B cell (primary cell): ENCODE data around the gene PNPLA4. TPM values are rescaled to one million over a fixed set of nuclear protein-coding genes. Genes with fewer than 3 reads are reported as not detected.

ENCODE experiments used
- ATAC-seq: fragments of 200-7000 bp; cut with Tn5 transposase; one replicate; pipeline ENCODE4 v1.10.0; 2021; ENCODE audit warnings: low read depth, mild to moderate bottlenecking, moderate number of reproducible peaks, moderate library complexity
- CTCF ChIA-PET: fragments of 350-600 bp; sonication (Branson Sonifier 250); formaldehyde crosslinking; loops from one replicate; lab custom pipeline; 2021; ENCODE audit warnings: antibody characterized with exemption, inconsistent platforms; lab: Charles Lee
- POLR2A ChIA-PET: fragments of 350-600 bp; sonication (Branson Sonifier 250); formaldehyde crosslinking; loops from one replicate; lab custom pipeline; 2021; ENCODE audit warnings: antibody characterized with exemption; lab: Charles Lee
- DNase-seq: peaks from one replicate; pipeline ENCODE4 v3.0.0; 2013
- H2AFZ ChIP-seq: 2 replicates; pipeline ENCODE4 v1.6.1; 2012; ENCODE audit warnings: mild to moderate bottlenecking, low read depth, low read length; ENCODE audit not compliant: insufficient read depth, poor library complexity, severe bottlenecking
- H3K27ac ChIP-seq, 2 donors: 1 replicate in 1 of 2; 2 replicates in 1 of 2; pipeline ENCODE4 v1.5.1; 2012 to 2013; ENCODE audit warnings: low read length in 2 of 2, mild to moderate bottlenecking in 2 of 2, moderate library complexity in 1 of 2
- H3K27me3 ChIP-seq, 4 experiments: fragments of 200-600 bp in 1 of 4; sonication (generic) in 1 of 4; replicated peaks in 1 of 4; 1 replicate in 2 of 4; 2 replicates in 2 of 4; pipeline versions ENCODE4 v1.6.1 to v1.7.0; 2013 to 2016; ENCODE audit warnings: low read length in 3 of 4, mild to moderate bottlenecking in 2 of 4, mixed read lengths in 1 of 4, moderate library complexity in 1 of 4; ENCODE audit not compliant: insufficient read depth in 4 of 4, control insufficient read depth in 3 of 4; ENCODE audit errors: control extremely low read depth in 1 of 4
- H3K36me3 ChIP-seq, 2 experiments: replicated peaks in 1 of 2; 1 replicate in 1 of 2; 2 replicates in 1 of 2; pipeline versions ENCODE4 v1.6.1 to v1.7.1; 2013; ENCODE audit warnings: low read length in 1 of 2; ENCODE audit not compliant: insufficient read depth in 2 of 2, control insufficient read depth in 1 of 2; ENCODE audit errors: control extremely low read depth in 1 of 2, extremely low read depth in 1 of 2
- H3K4me1 ChIP-seq, 2 donors: fragments of 200-600 bp in 1 of 2; sonication (generic) in 1 of 2; 1 replicate in 1 of 2; 2 replicates in 1 of 2; pipeline versions ENCODE4 v1.5.1 to v1.6.1; 2013 to 2017; ENCODE audit warnings: low read length in 2 of 2; ENCODE audit not compliant: control insufficient read depth in 2 of 2, insufficient read depth in 2 of 2
- H3K4me2 ChIP-seq: replicated peaks from 2 replicates; pipeline ENCODE3; 2012; ENCODE audit warnings: mild to moderate bottlenecking, low read depth, low read length; ENCODE audit not compliant: poor library complexity, severe bottlenecking
- H3K4me3 ChIP-seq, 5 experiments: fragments of 200-600 bp in 1 of 5; sonication (generic) in 1 of 5; 1 replicate in 3 of 5; 2 replicates in 2 of 5; pipeline versions ENCODE4 v1.5.1 to v1.7.0; 2011 to 2016; ENCODE audit warnings: low read length in 4 of 5, mild to moderate bottlenecking in 4 of 5, low read depth in 2 of 5, control low read depth in 1 of 5, moderate library complexity in 1 of 5; ENCODE audit not compliant: insufficient read depth in 1 of 5; ENCODE audit errors: control extremely low read depth in 1 of 5, extremely low read depth in 1 of 5
- H3K79me2 ChIP-seq: fragments of 200-600 bp; sonication (generic); one replicate; pipeline ENCODE4 v1.6.0; 2016; ENCODE audit warnings: low read length; ENCODE audit not compliant: control insufficient read depth, insufficient read depth
- H3K9ac ChIP-seq: fragments of 200-600 bp; sonication (generic); 2 replicates; pipeline ENCODE4 v1.6.1; 2017; ENCODE audit warnings: mild to moderate bottlenecking, low read length, moderate library complexity
- H3K9me3 ChIP-seq, 3 donors: one replicate each; pipeline versions ENCODE4 v1.6.1 to v1.7.1; 2013; ENCODE audit warnings: low read length in 2 of 3; ENCODE audit not compliant: control insufficient read depth in 2 of 3, insufficient read depth in 1 of 3; ENCODE audit errors: control extremely low read depth in 1 of 3
- H4K20me1 ChIP-seq: 2 replicates; pipeline ENCODE4 v1.6.0; 2012; ENCODE audit warnings: mild to moderate bottlenecking, low read length; ENCODE audit not compliant: insufficient read depth, control insufficient read depth, poor library complexity, severe bottlenecking
- H3K27ac Mint-ChIP-seq: one replicate; pipeline ENCODE4 v1.8.0; 2021; ENCODE audit warnings: mixed read lengths
- H3K27me3 Mint-ChIP-seq: one replicate; pipeline ENCODE4 v1.8.0; 2021; ENCODE audit warnings: mixed read lengths
- H3K4me1 Mint-ChIP-seq: one replicate; pipeline ENCODE4 v1.8.0; 2021; ENCODE audit warnings: mixed read lengths
- H3K4me3 Mint-ChIP-seq: one replicate; pipeline ENCODE4 v1.8.0; 2021; ENCODE audit warnings: mixed read lengths
- H3K9me3 Mint-ChIP-seq: one replicate; pipeline ENCODE4 v1.8.0; 2022; ENCODE audit warnings: mixed read lengths; ENCODE audit not compliant: insufficient read depth
- EZH2 ChIP-seq: IDR thresholded peaks from 2 replicates; pipeline ENCODE4 v1.6.1; 2012; ENCODE audit warnings: borderline replicate concordance, low read depth, mild to moderate bottlenecking, moderate library complexity, low read length; ENCODE audit not compliant: insufficient read depth, poor library complexity, severe bottlenecking
- WGBS: methylation state at CpG from one replicate; pipeline ENCODE4 v1.1.5; 2013; ENCODE audit warnings: missing lambda C conversion rate; ENCODE audit not compliant: insufficient coverage; 5-methylcytosine and 5-hydroxymethylcytosine counted together
- intact Hi-C: fragments of 100-400 bp; cut with micrococcal nuclease; formaldehyde crosslinking; loops from one replicate; pipeline ENCODE4 v1.10.0; 2022
- polyA minus RNA-seq: library from RNA; depleted of rRNA, polyadenylated mRNA; stranded (reverse); fragments of >200 nt; gene quantifications from 2 replicates; pipeline ENCODE4 v1.2.3, GENCODE V29; 2012
- polyA plus RNA-seq: library from polyadenylated mRNA; depleted of rRNA; stranded (reverse); fragments of >200 nt; gene quantifications from 2 replicates; pipeline ENCODE4 v1.2.3, GENCODE V29; 2012
- total RNA-seq, 2 donors: library from RNA; stranded (reverse); fragments of 120-200 nt in 1 of 2; gene quantifications; 1 replicate in 1 of 2; 2 replicates in 1 of 2; pipeline versions ENCODE4 v1.2.3 to v1.2.4, GENCODE V29; 2013 to 2022
- TF ChIP-seq, protein P1 (sequence below): fragments of 200-600 bp; IDR thresholded peaks from one replicate; pipeline ENCODE4 v1.8.0; 2022; ENCODE audit warnings: antibody characterized with exemption, mild to moderate bottlenecking

PNPLA4 gene, protein sequence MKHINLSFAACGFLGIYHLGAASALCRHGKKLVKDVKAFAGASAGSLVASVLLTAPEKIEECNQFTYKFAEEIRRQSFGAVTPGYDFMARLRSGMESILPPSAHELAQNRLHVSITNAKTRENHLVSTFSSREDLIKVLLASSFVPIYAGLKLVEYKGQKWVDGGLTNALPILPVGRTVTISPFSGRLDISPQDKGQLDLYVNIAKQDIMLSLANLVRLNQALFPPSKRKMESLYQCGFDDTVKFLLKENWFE
- 4.4 TPM in 2 replicates for total RNA-seq
- 6.3 TPM for total RNA-seq (2013)
- polyA plus RNA-seq = 8.6 and 9.9 TPM in 2 replicates
- 1.8 and 5.5 TPM in 2 replicates for polyA minus RNA-seq

DNA sequence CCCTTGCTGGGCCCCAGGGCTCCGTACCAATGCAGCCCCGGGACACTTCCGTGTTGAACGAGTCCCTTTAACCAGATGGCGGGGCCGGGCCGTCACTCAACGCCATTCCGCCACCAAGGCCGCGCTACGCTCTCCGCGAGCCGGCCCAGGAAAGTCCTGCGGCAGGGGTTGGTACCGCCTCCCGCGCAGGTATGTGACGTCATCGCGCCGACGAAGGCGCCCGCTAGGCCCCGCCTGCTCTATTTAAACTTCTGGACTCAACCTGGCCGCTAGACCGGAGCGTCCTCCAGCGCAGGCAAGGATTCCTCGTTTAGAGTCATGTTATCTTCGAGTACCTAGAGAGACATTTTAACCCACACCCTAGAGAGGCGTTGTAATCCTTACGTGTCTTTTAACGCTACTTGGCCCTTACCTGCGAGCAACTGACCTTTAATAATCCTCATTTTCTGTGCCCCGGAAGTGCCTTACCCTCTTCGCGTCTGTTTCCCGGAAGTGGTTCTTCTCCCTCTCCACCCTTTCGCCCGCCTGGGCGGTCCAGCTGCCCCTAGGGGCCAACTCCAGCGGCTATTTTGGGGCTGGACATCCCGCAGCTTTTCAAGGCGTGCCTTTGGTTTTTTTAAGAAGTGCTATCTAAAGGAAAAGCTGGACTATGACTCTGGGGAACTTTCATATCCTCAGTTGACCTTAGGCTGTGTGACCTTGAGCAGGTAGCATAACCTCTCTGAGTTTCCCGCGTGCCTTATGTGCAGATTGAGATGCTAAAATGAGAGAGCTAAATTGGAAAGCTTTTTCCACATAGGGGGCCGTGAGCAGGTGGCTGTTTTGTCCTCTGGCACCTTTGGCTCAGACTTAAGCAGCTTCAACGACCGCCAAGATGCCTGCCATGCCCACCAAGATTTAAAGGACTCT lies at the start of gene PNPLA4:
PNPLA4 (minus strand) TSS at position 155 of the 909 bp plus-strand sequence. CDS start 1,294 bp downstream, outside the sequence.
- H3K4me3 ChIP-seq = peak within 1 kb of the TSS; percentile 70 to 83 (median 72)
- peak within 1 kb of the TSS; percentile 90 to 91 for H3K27ac ChIP-seq
- peak within 1 kb of the TSS; percentile 82 for H3K4me2 ChIP-seq
- peaks cover 0 to 6% (median 0%) of the 10 kb centered on the region in 3 donors for H3K9me3 ChIP-seq
- ChIA-PET POLR2A (no interaction called here), CTCF (no interaction called here)
- no peaks in the 10 kb centered on the region for H4K20me1 ChIP-seq
- peak; percentile 92 for DNase-seq
- H3K27ac Mint-ChIP-seq = peak within 1 kb of the TSS; percentile 98
- intact Hi-C loops = loop anchor here (2.0 to 10.0 kb wide), 4 partner anchors 783 to 1907 kb away; partner anchors contain the start of genes PUDP and STS
- H3K4me3 Mint-ChIP-seq = peak within 1 kb of the TSS; percentile 96
- no peaks in the 10 kb centered on the region for H3K27me3 Mint-ChIP-seq
- no peaks in the 10 kb centered on the region for H3K9me3 Mint-ChIP-seq
- H3K36me3 ChIP-seq = no peaks in the 10 kb centered on the region
- H2AFZ ChIP-seq = peak within 1 kb of the TSS; percentile 86
- peak within 1 kb of the TSS; percentile 74 for H3K9ac ChIP-seq
- TF ChIP-seq, protein P1, sequence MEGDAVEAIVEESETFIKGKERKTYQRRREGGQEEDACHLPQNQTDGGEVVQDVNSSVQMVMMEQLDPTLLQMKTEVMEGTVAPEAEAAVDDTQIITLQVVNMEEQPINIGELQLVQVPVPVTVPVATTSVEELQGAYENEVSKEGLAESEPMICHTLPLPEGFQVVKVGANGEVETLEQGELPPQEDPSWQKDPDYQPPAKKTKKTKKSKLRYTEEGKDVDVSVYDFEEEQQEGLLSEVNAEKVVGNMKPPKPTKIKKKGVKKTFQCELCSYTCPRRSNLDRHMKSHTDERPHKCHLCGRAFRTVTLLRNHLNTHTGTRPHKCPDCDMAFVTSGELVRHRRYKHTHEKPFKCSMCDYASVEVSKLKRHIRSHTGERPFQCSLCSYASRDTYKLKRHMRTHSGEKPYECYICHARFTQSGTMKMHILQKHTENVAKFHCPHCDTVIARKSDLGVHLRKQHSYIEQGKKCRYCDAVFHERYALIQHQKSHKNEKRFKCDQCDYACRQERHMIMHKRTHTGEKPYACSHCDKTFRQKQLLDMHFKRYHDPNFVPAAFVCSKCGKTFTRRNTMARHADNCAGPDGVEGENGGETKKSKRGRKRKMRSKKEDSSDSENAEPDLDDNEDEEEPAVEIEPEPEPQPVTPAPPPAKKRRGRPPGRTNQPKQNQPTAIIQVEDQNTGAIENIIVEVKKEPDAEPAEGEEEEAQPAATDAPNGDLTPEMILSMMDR = no peak
- no peak for TF ChIP-seq EZH2
- peaks cover 4% of the 10 kb centered on the region for H3K79me2 ChIP-seq
- ATAC-seq = peak; percentile 92
- peaks cover 8 to 14% of the 10 kb centered on the region in 2 donors for H3K4me1 ChIP-seq
- 3% methylated on average over 38 of the region's 52 CpGs for WGBS
- no peaks in the 10 kb centered on the region for H3K27me3 ChIP-seq
- peaks cover 10% of the 10 kb centered on the region for H3K4me1 Mint-ChIP-seq
